Fibroblast of villous mesenchyme (primary cell): ENCODE results near the gene GDE1. TPM values are rescaled to one million over a fixed set of nuclear protein-coding genes. Genes with fewer than 3 reads are reported as not detected.
A peak's percentile ranks its signal among the peaks of the same experiment; 100 is the strongest.

ENCODE experiments used
- DNase-seq: peaks from one replicate; pipeline ENCODE4 v3.0.0-alpha.2; 2010; ENCODE audit warnings: low read depth
- H3K4me3 ChIP-seq: 2 replicates; pipeline ENCODE4 v1.5.1; 2011; ENCODE audit warnings: low read depth, mild to moderate bottlenecking, low read length
- CTCF ChIP-seq: IDR thresholded peaks from 2 replicates; pipeline ENCODE4 v1.5.1; 2012; ENCODE audit warnings: low read depth, mild to moderate bottlenecking, low read length; ENCODE audit not compliant: insufficient read depth
- total RNA-seq: library from RNA; depleted of rRNA; stranded (reverse); fragments of >200 nt; gene quantifications from 2 replicates; pipeline ENCODE4 v1.2.3, GENCODE V29; 2012

GDE1 gene
- 71.8 and 107 TPM in 2 replicates for total RNA-seq

- H3K4me3 ChIP-seq = peak within 1 kb of the TSS; percentile 85
- peak; percentile 88 for DNase-seq
- peak; percentile 33 for TF ChIP-seq CTCF
Measured at GRCh38 chr16:19521471-19522396, at the start of gene GDE1. Gene GDE1 (minus strand): TSS chr16:19522098. CDS start chr16:19521964, 134 bp downstream.

- no peak overlapping the region for H3K4me3 ChIP-seq
- DNase-seq = no peak
- no peak for TF ChIP-seq CTCF
Measured at GRCh38 chr16:19567560-19567959, 45.7 kb upstream of the GDE1 start.

GRCh38 chr16:19566362-19566761, 44.5 kb upstream of the GDE1 start:
- TF ChIP-seq CTCF = no peak
- no peak overlapping the region for H3K4me3 ChIP-seq
- no peak for DNase-seq

GRCh38 chr16:19563377-19563776, 41.5 kb upstream of the GDE1 start:
- DNase-seq = no peak
- H3K4me3 ChIP-seq = no peak overlapping the region
- TF ChIP-seq CTCF = no peak

GRCh38 chr16:19560078-19560477, 38.2 kb upstream of the GDE1 start:
- TF ChIP-seq CTCF = no peak
- DNase-seq = no peak
- no peak overlapping the region for H3K4me3 ChIP-seq

- peak; percentile 56 for TF ChIP-seq CTCF
- H3K4me3 ChIP-seq = no peak overlapping the region
- peak; percentile 70 for DNase-seq
Measured at GRCh38 chr16:19559242-19559910, 37.5 kb upstream of the GDE1 start.
